H1 (cell line): Measurements from ENCODE around the gene CPA2.

Experiments used
- POLR2A ChIP-seq, 2 experiments: IDR thresholded peaks; 1 replicate in 1 of 2; 2 replicates in 1 of 2; pipeline ENCODE4 v1.6.1; 2011; ENCODE audit warnings: low read depth in 2 of 2, low read length in 2 of 2, mild to moderate bottlenecking in 2 of 2; ENCODE audit errors: control extremely low read depth in 1 of 2
- RAD21 ChIP-seq, 2 experiments: IDR thresholded peaks in 1 of 2; conservative IDR thresholded peaks in 1 of 2; 2 replicates each; pipeline ENCODE4 v1.6.1; 2011; ENCODE audit warnings: low read depth in 2 of 2, low read length in 2 of 2, improper control_type of control experiment in 1 of 2, inconsistent platforms in 1 of 2, mild to moderate bottlenecking in 1 of 2, moderate library complexity in 1 of 2
- RNF2 ChIP-seq: fragments of 200-900, 300-1000 bp; sonication (generic); IDR thresholded peaks from 2 replicates; pipeline ENCODE4 v1.7.1; 2016; ENCODE audit warnings: borderline replicate concordance, low read depth, mild to moderate bottlenecking, antibody characterized with exemption, low read length; ENCODE audit not compliant: poor library complexity, severe bottlenecking; ENCODE audit errors: missing control alignments
- TF ChIP-seq, protein P1 (sequence below): IDR thresholded peaks from 2 replicates; pipeline ENCODE4 v1.6.1; 2012; ENCODE audit warnings: inconsistent platforms
- TF ChIP-seq, protein P2 (sequence below), 3 experiments: IDR thresholded peaks; 1 replicate in 2 of 3; 2 replicates in 1 of 3; pipeline versions ENCODE4 v1.5.1 to v1.6.1; 2011; ENCODE audit warnings: low read length in 3 of 3, mild to moderate bottlenecking in 3 of 3, inconsistent platforms in 2 of 3, low read depth in 1 of 3, moderate library complexity in 1 of 3; ENCODE audit not compliant: insufficient read depth in 1 of 3; ENCODE audit errors: control extremely low read depth in 1 of 3
- TF ChIP-seq, protein P3 (sequence below): IDR thresholded peaks from 2 replicates; pipeline ENCODE4 v1.6.1; 2011; ENCODE audit warnings: low read length, improper control_type of control experiment

DNA sequence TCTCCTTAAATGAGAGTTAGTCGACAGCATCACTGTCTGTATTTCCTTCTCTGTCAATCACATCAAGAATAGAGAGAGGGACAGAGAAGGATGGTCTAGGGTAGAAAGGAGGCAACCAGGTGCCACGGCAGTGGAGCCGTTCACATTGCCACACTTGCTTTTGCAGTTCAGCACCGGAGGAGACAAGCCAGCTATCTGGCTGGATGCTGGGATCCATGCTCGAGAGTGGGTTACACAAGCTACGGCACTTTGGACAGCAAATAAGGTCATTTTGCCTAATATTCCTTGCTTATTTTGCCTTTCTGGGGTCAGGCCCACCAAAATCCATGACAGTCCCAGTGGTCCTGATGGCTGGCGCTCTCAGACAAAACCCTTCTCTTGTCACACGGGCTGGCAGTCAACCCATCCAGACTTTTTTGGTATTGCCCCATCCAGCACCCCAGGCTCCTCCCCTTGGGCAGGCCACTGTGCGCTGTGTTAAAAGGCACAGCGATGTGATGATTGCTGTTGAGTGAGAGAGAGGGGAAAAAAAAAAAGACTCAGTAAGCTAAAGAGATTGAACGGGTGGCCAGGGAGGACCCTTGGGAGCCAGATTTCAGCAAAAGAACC is 8.4 kb downstream of the CPA2 start:
- TF ChIP-seq, protein P1, sequence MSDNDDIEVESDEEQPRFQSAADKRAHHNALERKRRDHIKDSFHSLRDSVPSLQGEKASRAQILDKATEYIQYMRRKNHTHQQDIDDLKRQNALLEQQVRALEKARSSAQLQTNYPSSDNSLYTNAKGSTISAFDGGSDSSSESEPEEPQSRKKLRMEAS: no peak
- TF ChIP-seq, protein P2, sequence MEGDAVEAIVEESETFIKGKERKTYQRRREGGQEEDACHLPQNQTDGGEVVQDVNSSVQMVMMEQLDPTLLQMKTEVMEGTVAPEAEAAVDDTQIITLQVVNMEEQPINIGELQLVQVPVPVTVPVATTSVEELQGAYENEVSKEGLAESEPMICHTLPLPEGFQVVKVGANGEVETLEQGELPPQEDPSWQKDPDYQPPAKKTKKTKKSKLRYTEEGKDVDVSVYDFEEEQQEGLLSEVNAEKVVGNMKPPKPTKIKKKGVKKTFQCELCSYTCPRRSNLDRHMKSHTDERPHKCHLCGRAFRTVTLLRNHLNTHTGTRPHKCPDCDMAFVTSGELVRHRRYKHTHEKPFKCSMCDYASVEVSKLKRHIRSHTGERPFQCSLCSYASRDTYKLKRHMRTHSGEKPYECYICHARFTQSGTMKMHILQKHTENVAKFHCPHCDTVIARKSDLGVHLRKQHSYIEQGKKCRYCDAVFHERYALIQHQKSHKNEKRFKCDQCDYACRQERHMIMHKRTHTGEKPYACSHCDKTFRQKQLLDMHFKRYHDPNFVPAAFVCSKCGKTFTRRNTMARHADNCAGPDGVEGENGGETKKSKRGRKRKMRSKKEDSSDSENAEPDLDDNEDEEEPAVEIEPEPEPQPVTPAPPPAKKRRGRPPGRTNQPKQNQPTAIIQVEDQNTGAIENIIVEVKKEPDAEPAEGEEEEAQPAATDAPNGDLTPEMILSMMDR (IDR thresholded peaks at IDR 0.05; ENCODE audit: control extremely low read depth in 1 of 3, insufficient read depth in 1 of 3, low read depth in 1 of 3, low read length in 3 of 3): no peak
- TF ChIP-seq RAD21 (IDR thresholded peaks at IDR 0.05 in 1 of 2, conservative IDR thresholded peaks at IDR 0.05 in 1 of 2; ENCODE audit: low read depth in 2 of 2, low read length in 2 of 2) (no peak), POLR2A (IDR thresholded peaks at IDR 0.05; ENCODE audit: control extremely low read depth in 1 of 2, low read depth in 2 of 2, low read length in 2 of 2) (no peak), RNF2 (no peak)
- TF ChIP-seq, protein P3, sequence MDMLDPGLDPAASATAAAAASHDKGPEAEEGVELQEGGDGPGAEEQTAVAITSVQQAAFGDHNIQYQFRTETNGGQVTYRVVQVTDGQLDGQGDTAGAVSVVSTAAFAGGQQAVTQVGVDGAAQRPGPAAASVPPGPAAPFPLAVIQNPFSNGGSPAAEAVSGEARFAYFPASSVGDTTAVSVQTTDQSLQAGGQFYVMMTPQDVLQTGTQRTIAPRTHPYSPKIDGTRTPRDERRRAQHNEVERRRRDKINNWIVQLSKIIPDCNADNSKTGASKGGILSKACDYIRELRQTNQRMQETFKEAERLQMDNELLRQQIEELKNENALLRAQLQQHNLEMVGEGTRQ: no peak
